Thyroid gland (tissue), 4 donors: ENCODE data around the gene ZBTB40. TPM values are rescaled to one million over a fixed set of nuclear protein-coding genes. Genes with fewer than 3 reads are reported as not detected.

Experiments
- DNase-seq, 2 donors: peaks; one replicate each; pipeline ENCODE4 v3.0.0-alpha.2; 2019
- H3K27ac ChIP-seq, 3 donors: fragments of 200-600 bp; sonication (generic); 1 replicate in 2 of 3; 2 replicates in 1 of 3; pipeline ENCODE4 v1.5.1; 2016 to 2019; ENCODE audit warnings: mild to moderate bottlenecking in 1 of 3, moderate library complexity in 1 of 3
- H3K27me3 ChIP-seq: fragments of 200-600 bp; sonication (generic); one replicate; pipeline ENCODE4 v1.5.1; 2019
- H3K36me3 ChIP-seq, 2 donors: fragments of 200-600 bp; sonication (generic); one replicate each; pipeline ENCODE4 v1.5.1; 2016 to 2019
- H3K4me1 ChIP-seq, 2 donors: fragments of 200-600 bp; sonication (generic); one replicate each; pipeline ENCODE4 v1.5.1; 2017 to 2019
- H3K4me3 ChIP-seq, 3 donors: fragments of 200-600 bp; sonication (generic); replicated peaks in 1 of 3; 1 replicate in 2 of 3; 2 replicates in 1 of 3; pipeline ENCODE4 v1.5.1; 2016; ENCODE audit warnings: mild to moderate bottlenecking in 1 of 3
- H3K9me3 ChIP-seq: fragments of 200-600 bp; sonication (generic); one replicate; pipeline ENCODE4 v1.5.1; 2017
- CTCF ChIP-seq, 6 experiments: fragments of 200-600 bp in 3 of 6; fragments of 450-650 bp in 3 of 6; sonication (generic) in 3 of 6; IDR thresholded peaks; one replicate each; pipeline ENCODE4 v1.5.1; 2016 to 2019; ENCODE audit warnings: antibody characterized with exemption in 6 of 6, mild to moderate bottlenecking in 2 of 6, inconsistent platforms in 1 of 6, moderate library complexity in 1 of 6
- POLR2A ChIP-seq, 2 donors: fragments of 450-650 bp; IDR thresholded peaks; one replicate each; pipeline ENCODE4 v1.6.1; 2017; ENCODE audit warnings: antibody characterized with exemption in 2 of 2, mild to moderate bottlenecking in 2 of 2, moderate library complexity in 1 of 2
- WGBS, 2 donors: methylation state at CpG; one replicate each; pipeline ENCODE4 v1.1.5; 2017; 5-methylcytosine and 5-hydroxymethylcytosine counted together
- intact Hi-C: fragments of 100-400 bp; cut with DNase I; formaldehyde crosslinking; loops from one replicate; pipeline ENCODE4 v1.15.1; 2023
- total RNA-seq, 4 donors: library from RNA; depleted of rRNA; stranded (reverse); fragments of >200 nt; gene quantifications; one replicate each; pipeline ENCODE4 v1.2.3, GENCODE V29; 2016

The ZBTB40 gene
- total RNA-seq, 4 donors from 2014 or later = 18.7 to 30.1 (median 23.8) TPM

DNA sequence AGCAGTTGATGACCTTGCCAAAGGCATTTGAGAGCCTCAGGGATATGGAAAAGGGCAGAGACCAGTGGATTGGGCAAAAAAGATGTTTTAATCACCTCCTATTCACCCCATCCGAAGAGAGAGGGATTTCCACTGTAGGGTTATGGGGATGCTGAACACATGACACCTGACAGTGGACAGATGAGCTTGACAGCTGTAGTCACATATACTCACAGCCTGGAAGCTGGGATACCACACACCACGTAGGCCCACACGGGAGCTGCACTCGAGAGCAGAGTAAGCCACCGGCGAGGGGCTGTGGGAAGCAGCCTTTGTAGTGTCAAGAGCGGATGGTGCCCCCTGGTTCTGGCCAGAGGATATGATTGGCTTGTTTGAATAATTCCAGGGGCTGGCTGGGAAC, 20.0 kb downstream of the ZBTB40 start:
- WGBS, 2 donors = 95 to 100% methylated on average over 7 of the region's 7 CpGs
- Histone ChIP-seq H3K27ac (no peak overlapping the region), H3K36me3 (no peaks in the 10 kb centered on the region), H3K9me3 (no peaks in the 10 kb centered on the region), H3K4me1 (peaks cover 12 to 24% of the 10 kb centered on the region in 2 donors), H3K27me3 (no peaks in the 10 kb centered on the region), H3K4me3 (no peak overlapping the region)
- TF ChIP-seq POLR2A (IDR thresholded peaks at IDR 0.05) = no peak
- TF ChIP-seq CTCF (IDR thresholded peaks at IDR 0.05) = no peak
- no peak for DNase-seq
- intact Hi-C loops = no loop called here

- DNase-seq = no peak
- intact Hi-C loops = no loop called here
- Histone ChIP-seq H3K36me3 (no peaks in the 10 kb centered on the region), H3K27me3 (no peaks in the 10 kb centered on the region), H3K4me1 (peaks cover 12 to 24% of the 10 kb centered on the region in 2 donors), H3K27ac (no peak overlapping the region), H3K4me3 (no peak overlapping the region), H3K9me3 (no peaks in the 10 kb centered on the region)
- 80 to 84% methylated on average over 2 of the region's 2 CpGs for WGBS, 2 donors
- TF ChIP-seq CTCF (IDR thresholded peaks at IDR 0.05) (no peak), POLR2A (IDR thresholded peaks at IDR 0.05) (no peak)
These were observed 20.9 kb downstream of the ZBTB40 start for GRCh38 chr1:22472596-22472995.

DNA sequence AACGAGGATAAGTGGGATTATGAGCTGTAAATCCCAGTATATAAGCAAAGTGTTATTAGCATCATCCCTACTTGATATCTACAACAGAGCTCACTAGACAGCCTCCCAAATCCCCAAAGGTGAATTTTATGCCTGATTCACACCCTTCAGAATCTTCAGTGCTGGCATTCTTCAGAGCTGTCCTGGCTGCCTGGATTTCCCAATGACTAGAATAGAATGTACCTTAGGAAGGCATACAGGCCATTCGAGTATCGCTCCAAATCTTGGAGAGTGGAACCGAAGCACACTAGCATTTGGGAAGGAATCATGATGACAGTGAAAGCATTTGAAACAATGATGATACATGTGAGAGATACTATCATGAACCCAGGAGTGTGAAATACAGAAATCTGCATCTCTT, 22.3 kb downstream of the ZBTB40 start:
- DNase-seq = no peak
- intact Hi-C loops = no loop called here
- TF ChIP-seq CTCF (IDR thresholded peaks at IDR 0.05) (no peak), POLR2A (IDR thresholded peaks at IDR 0.05) (no peak)
- H3K27me3 ChIP-seq = no peaks in the 10 kb centered on the region
- peaks cover 8 to 23% of the 10 kb centered on the region in 2 donors for H3K4me1 ChIP-seq
- H3K4me3 ChIP-seq = no peak overlapping the region
- H3K27ac ChIP-seq = no peak overlapping the region
- no peaks in the 10 kb centered on the region for H3K36me3 ChIP-seq
- no peaks in the 10 kb centered on the region for H3K9me3 ChIP-seq
- WGBS, 2 donors = 95 to 96% methylated on average over 4 of the region's 4 CpGs

- no peak for DNase-seq
- Histone ChIP-seq H3K9me3 (no peaks in the 10 kb centered on the region), H3K27ac (no peak overlapping the region), H3K4me1 (no peaks in the 10 kb centered on the region), H3K36me3 (no peaks in the 10 kb centered on the region), H3K4me3 (no peak overlapping the region), H3K27me3 (no peaks in the 10 kb centered on the region)
- TF ChIP-seq CTCF (IDR thresholded peaks at IDR 0.05) (no peak), POLR2A (IDR thresholded peaks at IDR 0.05) (no peak)
- intact Hi-C loops = no loop called here
- WGBS, 2 donors = 90% methylated on average over 5 of the region's 5 CpGs
These were observed 24.9 kb downstream of the ZBTB40 start for GRCh38 chr1:22476566-22476965.

DNA sequence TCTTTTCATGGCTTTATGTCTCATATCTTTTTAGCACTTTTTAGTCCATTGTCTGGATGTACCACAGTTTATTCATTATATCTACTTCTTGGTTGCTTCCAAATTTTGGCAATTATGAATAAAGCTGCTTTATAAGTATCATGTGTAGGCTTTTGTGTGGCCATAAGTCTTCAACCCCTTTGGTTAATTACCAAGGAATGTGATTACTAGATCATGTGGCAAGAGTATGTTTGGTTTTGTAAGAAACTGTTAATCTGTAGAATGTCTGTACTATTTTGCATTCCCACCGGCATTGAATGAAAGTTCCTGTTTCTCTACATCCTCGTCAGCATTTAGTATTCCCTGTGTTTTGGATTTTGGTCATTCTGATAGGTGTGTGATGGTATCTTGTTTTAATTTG, 31.5 kb downstream of the ZBTB40 start:
- no peaks in the 10 kb centered on the region for H3K9me3 ChIP-seq
- no peaks in the 10 kb centered on the region for H3K27me3 ChIP-seq
- no peak for DNase-seq
- no peak overlapping the region for H3K4me3 ChIP-seq
- no peak overlapping the region for H3K27ac ChIP-seq
- TF ChIP-seq POLR2A (IDR thresholded peaks at IDR 0.05) = no peak
- no peak for TF ChIP-seq CTCF (IDR thresholded peaks at IDR 0.05)
- 92 to 96% methylated on average over 2 of the region's 2 CpGs for WGBS, 2 donors
- intact Hi-C loops = no loop called here
- H3K36me3 ChIP-seq = no peaks in the 10 kb centered on the region
- H3K4me1 ChIP-seq = peaks cover 4 to 6% of the 10 kb centered on the region in 2 donors
